ENCODE data around the gene SLX4IP.

- TF ChIP-seq CTCF (IDR thresholded peaks at IDR 0.05) (no peak), POLR2A (IDR thresholded peaks at IDR 0.05) (no peak)
These were observed 178.8 kb downstream of the SLX4IP start for GRCh38 chr20:10613911-10614310.

Data from esophagus squamous epithelium (tissue), 4 donors.